HepG2 (cell line): ENCODE measurements around the gene MED19. TPM values are rescaled to one million over a fixed set of nuclear protein-coding genes. Genes with fewer than 3 reads are reported as not detected.

Experiments
- BHLHE40 ChIP-seq: IDR thresholded peaks from 2 replicates; pipeline ENCODE4 v1.6.1; 2011; ENCODE audit warnings: low read length, improper control_type of control experiment
- CREB1 ChIP-seq, 2 experiments: fragments of 450-650 bp in 1 of 2; IDR thresholded peaks; 2 replicates each; pipeline ENCODE4 v1.6.1; 2016 to 2017; ENCODE audit warnings: control low read depth in 1 of 2, mild to moderate bottlenecking in 1 of 2, missing compliant biosample characterization in 1 of 2, missing genetic modification characterization in 1 of 2
- ELF4 ChIP-seq: sonication (generic); formaldehyde crosslinking; IDR thresholded peaks from 2 replicates; pipeline ENCODE4 v1.5.0; 2020; ENCODE audit warnings: missing genetic modification reagents, mild to moderate bottlenecking, moderate library complexity, borderline replicate concordance
- FOXC1 ChIP-seq: sonication (generic); formaldehyde crosslinking; IDR thresholded peaks from 2 replicates; pipeline ENCODE4 v1.8.0; 2022; ENCODE audit warnings: mild to moderate bottlenecking, missing genetic modification reagents, borderline replicate concordance
- IKZF1 ChIP-seq: fragments of 450-650 bp; IDR thresholded peaks from 2 replicates; pipeline ENCODE4 v1.7.1; 2016
- IKZF5 ChIP-seq: IDR thresholded peaks from 2 replicates; pipeline ENCODE4 v1.6.1; 2018; ENCODE audit warnings: missing genetic modification reagents, mild to moderate bottlenecking, missing compliant biosample characterization
- MEF2D ChIP-seq: sonication (generic); formaldehyde crosslinking; IDR thresholded peaks from 2 replicates; pipeline ENCODE4 v1.5.1; 2020; ENCODE audit warnings: mild to moderate bottlenecking, missing genetic modification reagents
- NONO ChIP-seq, 2 experiments: fragments of 450-650 bp in 1 of 2; sonication (generic) in 1 of 2; formaldehyde crosslinking in 1 of 2; IDR thresholded peaks in 1 of 2; conservative IDR thresholded peaks in 1 of 2; 2 replicates each; pipeline versions ENCODE4 v1.6.1 to v1.8.0; 2017 to 2022; ENCODE audit warnings: mild to moderate bottlenecking in 1 of 2, missing genetic modification reagents in 1 of 2, moderate library complexity in 1 of 2
- NR2F1 ChIP-seq, 2 experiments: fragments of 450-650 bp in 1 of 2; formaldehyde crosslinking in 1 of 2; IDR thresholded peaks; 2 replicates each; pipeline versions ENCODE4 v1.5.0 to v1.6.1; 2016 to 2020; ENCODE audit warnings: mild to moderate bottlenecking in 1 of 2, missing compliant biosample characterization in 1 of 2, missing genetic modification reagents in 1 of 2, moderate library complexity in 1 of 2
- PHF21A ChIP-seq: sonication (generic); formaldehyde crosslinking; IDR thresholded peaks from 2 replicates; pipeline ENCODE4 v1.5.0; 2020; ENCODE audit warnings: mild to moderate bottlenecking, missing genetic modification reagents
- SIX4 ChIP-seq: sonication (generic); formaldehyde crosslinking; IDR thresholded peaks from 2 replicates; pipeline ENCODE4 v1.4.0; 2020; ENCODE audit warnings: missing genetic modification reagents
- SOX5 ChIP-seq: IDR thresholded peaks from 2 replicates; pipeline ENCODE4 v1.6.1; 2016; ENCODE audit warnings: borderline replicate concordance
- TEAD3 ChIP-seq: optimal IDR thresholded peaks from 2 replicates; pipeline ENCODE3; 2016; ENCODE audit warnings: borderline replicate concordance
- THAP11 ChIP-seq: IDR thresholded peaks from 2 replicates; pipeline ENCODE4 v1.6.1; 2016; ENCODE audit warnings: missing biosample characterization, missing genetic modification reagents
- ZIK1 ChIP-seq: sonication (generic); formaldehyde crosslinking; IDR thresholded peaks from 2 replicates; pipeline ENCODE4 v1.5.0; 2020; ENCODE audit warnings: mild to moderate bottlenecking, low read depth, missing genetic modification reagents, borderline replicate concordance
- ZNF275 ChIP-seq: sonication (generic); formaldehyde crosslinking; IDR thresholded peaks from 2 replicates; pipeline ENCODE4 v1.8.0; 2022; ENCODE audit warnings: missing genetic modification reagents, mild to moderate bottlenecking, inconsistent platforms, borderline replicate concordance
- ZNF331 ChIP-seq: sonication (generic); formaldehyde crosslinking; IDR thresholded peaks from 2 replicates; pipeline ENCODE4 v1.4.0; 2020; ENCODE audit warnings: missing genetic modification reagents
- ZNF616 ChIP-seq: sonication (generic); formaldehyde crosslinking; IDR thresholded peaks from 2 replicates; pipeline ENCODE4 v1.5.0; 2020; ENCODE audit warnings: low read depth, mild to moderate bottlenecking, missing genetic modification reagents
- ZNF746 ChIP-seq: sonication (generic); formaldehyde crosslinking; IDR thresholded peaks from 2 replicates; pipeline ENCODE4 v1.8.0; 2022; ENCODE audit warnings: mild to moderate bottlenecking, missing genetic modification reagents
- polyA plus RNA-seq, 8 experiments: library from polyadenylated mRNA; depleted of rRNA in 3 of 8; stranded (reverse) in 7 of 8; unstranded in 1 of 8; fragments of >200 nt; fragmentation: Illumina TruSeq in 4 of 8; extraction: Trizol in 4 of 8; gene quantifications; 2 replicates each; pipeline versions ENCODE4 v1.2.1 to v1.2.3, GENCODE V29; 2011 to 2016; ENCODE audit warnings: low read depth in 4 of 8, missing spikeins in 1 of 8, mixed read lengths in 1 of 8; ENCODE audit not compliant: insufficient read depth in 1 of 8
- total RNA-seq, 5 experiments: library from RNA; depleted of rRNA; stranded (reverse); fragments of >200 nt; fragmentation: Illumina TruSeq; extraction: Trizol; gene quantifications; 2 replicates each; pipeline ENCODE4 v1.2.3, GENCODE V29; 2016; ENCODE audit warnings: low read depth in 1 of 5
- TF ChIP-seq, protein P1 (sequence below): sonication (generic); formaldehyde crosslinking; IDR thresholded peaks from 2 replicates; pipeline ENCODE4 v1.4.0; 2020; ENCODE audit warnings: missing genetic modification reagents
- TF ChIP-seq, protein P2 (sequence below): sonication (generic); formaldehyde crosslinking; IDR thresholded peaks from 2 replicates; pipeline ENCODE4 v1.8.1; 2022; ENCODE audit warnings: low read depth, mild to moderate bottlenecking, missing genetic modification reagents

Gene MED19
- total and polyA plus RNA-seq, 2 of the 13 experiments (the other 11 are each of a cell fraction or from before 2014, with no cell fraction given) = 12.9 to 13.8 TPM

DNA sequence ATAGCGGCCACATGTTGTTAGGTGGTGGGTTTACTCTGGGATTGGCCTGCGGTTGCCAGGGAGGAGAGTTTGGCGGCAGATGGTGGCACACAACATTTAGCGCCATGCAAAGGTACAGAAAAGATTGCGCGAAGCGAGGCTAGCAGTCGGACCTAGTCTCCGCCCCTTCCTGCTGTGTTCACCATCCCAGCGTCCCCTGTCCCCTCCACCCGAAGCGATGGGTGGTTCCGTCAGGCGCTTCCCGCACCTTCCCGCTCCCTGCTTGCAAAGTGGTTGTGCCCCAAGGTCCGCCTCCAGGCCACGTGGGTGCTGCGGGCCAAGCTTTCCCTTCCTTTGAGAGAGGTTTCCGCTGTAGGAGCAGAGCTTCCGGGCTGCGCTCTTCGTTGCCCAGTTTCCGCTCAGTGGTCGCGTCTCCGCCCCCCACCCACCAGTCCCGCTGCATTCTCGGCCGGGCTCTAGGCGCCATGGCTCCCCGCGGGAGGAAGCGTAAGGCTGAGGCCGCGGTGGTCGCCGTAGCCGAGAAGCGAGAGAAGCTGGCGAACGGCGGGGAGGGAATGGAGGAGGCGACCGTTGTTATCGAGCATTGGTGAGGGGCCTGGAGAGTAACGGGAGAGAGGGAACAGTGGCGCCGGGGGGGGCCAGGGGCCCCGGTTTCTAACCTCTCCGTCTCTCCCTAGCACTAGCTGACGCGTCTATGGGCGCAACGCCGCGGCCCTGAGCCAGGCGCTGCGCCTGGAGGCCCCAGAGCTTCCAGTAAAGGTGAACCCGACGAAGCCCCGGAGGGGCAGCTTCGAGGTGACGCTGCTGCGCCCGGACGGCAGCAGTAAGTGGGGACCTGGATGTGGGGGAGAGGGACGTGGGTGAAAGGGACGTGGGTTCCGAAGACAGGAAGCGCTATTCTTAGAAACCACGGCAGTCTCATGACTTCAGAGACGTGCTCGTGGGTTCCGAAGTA, 29.4 kb upstream of the MED19 start, which contains the start of gene SELENOH (continued):
- TF ChIP-seq NR2F1 (CRISPR knock-in tag; IDR thresholded peaks at IDR 0.05) (0 out of 4 replicates have a peak, but pooled peaks of 1 of the 2 experiments have one; percentile 13), IKZF1 (no peak), NONO (IDR thresholded peaks at IDR 0.05) (no peak), NONO (CRISPR knock-in tag; conservative IDR thresholded peaks at IDR 0.05) (peak; percentile 92), MEF2D (CRISPR knock-in tag) (no peak), TEAD3 (CRISPR knock-in tag) (peak; percentile 60), ZNF616 (CRISPR knock-in tag) (peak; percentile 88; the same call in 1 of the 2 replicates), ZNF275 (CRISPR knock-in tag) (peak; percentile 78), FOXC1 (CRISPR knock-in tag) (peak; percentile 7; the same call in 1 of the 2 replicates), ZIK1 (peak; percentile 83; the same call in 1 of the 2 replicates), ZNF331 (peak; percentile 80; the same call in 1 of the 2 replicates), PHF21A (peak; percentile 63; the same call in 1 of the 2 replicates), BHLHE40 (peak; percentile 75), IKZF5 (CRISPR knock-in tag) (0 out of 2 replicates have a peak, but pooled peaks have one; percentile 59), THAP11 (CRISPR knock-in tag) (peak; percentile 94), ZNF746 (CRISPR knock-in tag) (peak; percentile 49; the same call in 1 of the 2 replicates), CREB1 (IDR thresholded peaks at IDR 0.05) (no peak), CREB1 (CRISPR knock-in tag; IDR thresholded peaks at IDR 0.05) (no peak; the same call in 1 of the 2 replicates), SIX4 (CRISPR knock-in tag) (no peak), SOX5 (CRISPR knock-in tag) (peak; percentile 47; the same call in 1 of the 2 replicates), ELF4 (0 out of 2 replicates have a peak, but pooled peaks have one; percentile 34)
- TF ChIP-seq, protein P1, sequence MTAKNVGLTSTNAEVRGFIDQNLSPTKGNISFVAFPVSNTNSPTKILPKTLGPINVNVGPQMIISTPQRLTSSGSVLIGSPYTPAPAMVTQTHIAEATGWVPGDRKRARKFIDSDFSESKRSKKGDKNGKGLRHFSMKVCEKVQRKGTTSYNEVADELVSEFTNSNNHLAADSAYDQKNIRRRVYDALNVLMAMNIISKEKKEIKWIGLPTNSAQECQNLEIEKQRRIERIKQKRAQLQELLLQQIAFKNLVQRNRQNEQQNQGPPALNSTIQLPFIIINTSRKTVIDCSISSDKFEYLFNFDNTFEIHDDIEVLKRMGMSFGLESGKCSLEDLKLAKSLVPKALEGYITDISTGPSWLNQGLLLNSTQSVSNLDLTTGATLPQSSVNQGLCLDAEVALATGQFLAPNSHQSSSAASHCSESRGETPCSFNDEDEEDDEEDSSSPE (CRISPR knock-in tag) = peak; percentile 83
- TF ChIP-seq, protein P2, sequence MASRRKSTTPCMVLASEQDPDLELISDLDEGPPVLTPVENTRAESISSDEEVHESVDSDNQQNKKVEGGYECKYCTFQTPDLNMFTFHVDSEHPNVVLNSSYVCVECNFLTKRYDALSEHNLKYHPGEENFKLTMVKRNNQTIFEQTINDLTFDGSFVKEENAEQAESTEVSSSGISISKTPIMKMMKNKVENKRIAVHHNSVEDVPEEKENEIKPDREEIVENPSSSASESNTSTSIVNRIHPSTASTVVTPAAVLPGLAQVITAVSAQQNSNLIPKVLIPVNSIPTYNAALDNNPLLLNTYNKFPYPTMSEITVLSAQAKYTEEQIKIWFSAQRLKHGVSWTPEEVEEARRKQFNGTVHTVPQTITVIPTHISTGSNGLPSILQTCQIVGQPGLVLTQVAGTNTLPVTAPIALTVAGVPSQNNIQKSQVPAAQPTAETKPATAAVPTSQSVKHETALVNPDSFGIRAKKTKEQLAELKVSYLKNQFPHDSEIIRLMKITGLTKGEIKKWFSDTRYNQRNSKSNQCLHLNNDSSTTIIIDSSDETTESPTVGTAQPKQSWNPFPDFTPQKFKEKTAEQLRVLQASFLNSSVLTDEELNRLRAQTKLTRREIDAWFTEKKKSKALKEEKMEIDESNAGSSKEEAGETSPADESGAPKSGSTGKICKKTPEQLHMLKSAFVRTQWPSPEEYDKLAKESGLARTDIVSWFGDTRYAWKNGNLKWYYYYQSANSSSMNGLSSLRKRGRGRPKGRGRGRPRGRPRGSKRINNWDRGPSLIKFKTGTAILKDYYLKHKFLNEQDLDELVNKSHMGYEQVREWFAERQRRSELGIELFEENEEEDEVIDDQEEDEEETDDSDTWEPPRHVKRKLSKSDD (CRISPR knock-in tag) = 0 out of 2 replicates have a peak, but pooled peaks have one; percentile 38
